OCI-M1 (cell line): ENCODE results near the gene COX4I1.
"Not testable (repeated sequence)": the region's sequence is repeated elsewhere in the genome, so short reads cannot be mapped to it uniquely, and the experiment has no call there.

Experiments
- DNase-seq: peaks from one replicate; lab custom pipeline; 2025; lab: John Stamatoyannopoulos, UW

Gene COX4I1

GRCh38 chr16:85824161-85825135, 25.0 kb downstream of the COX4I1 start:
- DNase-seq: no peak

GRCh38 chr16:85825326-85825725, 25.8 kb downstream of the COX4I1 start:
- no peak for DNase-seq

- DNase-seq: no peak
These were observed 27.3 kb downstream of the COX4I1 start for GRCh38 chr16:85826686-85827247.

GRCh38 chr16:85828166-85828565, 28.7 kb downstream of the COX4I1 start:
- no peak for DNase-seq

GRCh38 chr16:85829171-85829719, 29.8 kb downstream of the COX4I1 start:
- DNase-seq: no peak

- DNase-seq: no peak
These were observed 30.4 kb downstream of the COX4I1 start for GRCh38 chr16:85829751-85830445.

GRCh38 chr16:85830821-85831220, 31.3 kb downstream of the COX4I1 start:
- DNase-seq: no peak

GRCh38 chr16:85832570-85833218, 33.2 kb downstream of the COX4I1 start:
- DNase-seq: no peak

- no peak for DNase-seq
These were observed 33.9 kb downstream of the COX4I1 start for GRCh38 chr16:85833219-85833920.

- no peak for DNase-seq
These were observed 35.2 kb downstream of the COX4I1 start for GRCh38 chr16:85834741-85835140.

- no peak for DNase-seq
These were observed 35.8 kb downstream of the COX4I1 start for GRCh38 chr16:85835227-85835751.

- DNase-seq: no peak
These were observed 36.6 kb downstream of the COX4I1 start for GRCh38 chr16:85835956-85836705.

GRCh38 chr16:85836706-85837582, 37.4 kb downstream of the COX4I1 start:
- DNase-seq: no peak

GRCh38 chr16:85837654-85838053, 38.2 kb downstream of the COX4I1 start:
- not testable (repeated sequence) for DNase-seq

GRCh38 chr16:85838381-85838780, 38.9 kb downstream of the COX4I1 start:
- DNase-seq: no peak

- DNase-seq: no peak
These were observed 39.5 kb downstream of the COX4I1 start for GRCh38 chr16:85838876-85839585.

- no peak for DNase-seq
These were observed 40.3 kb downstream of the COX4I1 start for GRCh38 chr16:85839681-85840240.

GRCh38 chr16:85840395-85840794, 40.9 kb downstream of the COX4I1 start:
- no peak for DNase-seq
